Breast epithelium (tissue), 4 donors: ENCODE measurements around the gene FHOD3. TPM values are rescaled to one million over a fixed set of nuclear protein-coding genes. Genes with fewer than 3 reads are reported as not detected.

Experiments
- DNase-seq, 2 donors: peaks; one replicate each; pipeline ENCODE4 v3.0.0-alpha.2; 2019; ENCODE audit warnings: low spot score in 2 of 2
- H3K27ac ChIP-seq, 2 donors: fragments of 200-600 bp; sonication (generic) in 1 of 2; one replicate each; pipeline ENCODE4 v1.5.1; 2016 to 2019; ENCODE audit warnings: mild to moderate bottlenecking in 1 of 2
- H3K27me3 ChIP-seq, 2 donors: fragments of 200-600 bp; sonication (generic) in 1 of 2; one replicate each; pipeline versions ENCODE4 v1.5.1 to v1.6.0; 2017 to 2019; ENCODE audit warnings: control low read depth in 1 of 2, mild to moderate bottlenecking in 1 of 2
- H3K36me3 ChIP-seq: fragments of 200-600 bp; one replicate; pipeline ENCODE4 v1.5.1; 2019
- H3K4me1 ChIP-seq, 2 donors: fragments of 200-600 bp; sonication (generic); one replicate each; pipeline ENCODE4 v1.5.1; 2016 to 2019; ENCODE audit warnings: control low read depth in 1 of 2
- H3K4me3 ChIP-seq, 3 donors: fragments of 200-600 bp; sonication (generic); 1 replicate in 2 of 3; 2 replicates in 1 of 3; pipeline ENCODE4 v1.5.1; 2016 to 2019; ENCODE audit warnings: mild to moderate bottlenecking in 3 of 3, moderate library complexity in 2 of 3
- H3K9me3 ChIP-seq, 2 donors: fragments of 200-600 bp; sonication (generic) in 1 of 2; one replicate each; pipeline ENCODE4 v1.5.1; 2016 to 2019; ENCODE audit warnings: control low read depth in 1 of 2
- POLR2A ChIP-seq: fragments of 450-650 bp; IDR thresholded peaks from one replicate; pipeline ENCODE4 v1.6.1; 2016; ENCODE audit warnings: antibody characterized with exemption, mild to moderate bottlenecking, moderate library complexity
- POLR2AphosphoS5 ChIP-seq, 3 donors: sonication (generic); formaldehyde crosslinking; IDR thresholded peaks; one replicate each; pipeline ENCODE4 v1.6.1; 2017; ENCODE audit warnings: antibody characterized with exemption in 3 of 3
- intact Hi-C: fragments of 100-400 bp; cut with DNase I; formaldehyde crosslinking; loops from one replicate; pipeline ENCODE4 v1.15.1; 2023; ENCODE audit warnings: low total_unique reads
- total RNA-seq, 3 donors: library from RNA; depleted of rRNA; stranded (reverse); fragments of >200 nt; gene quantifications; one replicate each; pipeline ENCODE4 v1.1.0, GENCODE V29; 2016
- TF ChIP-seq, protein P1 (sequence below), 3 donors: fragments of 450-650 bp; IDR thresholded peaks; one replicate each; pipeline ENCODE4 v1.5.1; 2016 to 2017; ENCODE audit warnings: antibody characterized with exemption in 3 of 3, mild to moderate bottlenecking in 3 of 3, moderate library complexity in 3 of 3

FHOD3 gene
- total RNA-seq, 3 donors from 2014 or later = 1.9 to 13.1 (median 13.0) TPM

DNA sequence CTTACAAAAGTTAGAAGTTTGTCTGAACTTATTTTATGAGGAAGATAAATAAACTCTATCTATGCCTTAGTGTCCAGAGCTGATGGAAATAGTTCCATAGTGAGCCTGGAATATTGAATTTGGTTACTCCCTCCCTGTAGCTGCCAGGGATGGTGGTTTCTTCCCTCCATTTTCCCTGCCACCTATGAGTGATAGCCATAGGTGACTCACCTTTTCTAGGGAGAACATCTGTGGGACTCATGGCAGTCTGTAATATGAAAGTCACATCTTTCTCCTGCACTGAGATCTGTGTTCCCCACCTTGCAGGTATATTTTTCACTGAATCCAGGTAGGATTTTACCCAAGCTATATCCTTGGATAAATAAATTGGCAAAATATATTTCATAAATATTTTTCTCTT lies 382.5 kb downstream of the FHOD3 start:
- no peak overlapping the region for H3K27ac ChIP-seq
- H3K4me3 ChIP-seq = no peak overlapping the region
- no peak for DNase-seq
- TF ChIP-seq POLR2A = no peak
- TF ChIP-seq, protein P1, sequence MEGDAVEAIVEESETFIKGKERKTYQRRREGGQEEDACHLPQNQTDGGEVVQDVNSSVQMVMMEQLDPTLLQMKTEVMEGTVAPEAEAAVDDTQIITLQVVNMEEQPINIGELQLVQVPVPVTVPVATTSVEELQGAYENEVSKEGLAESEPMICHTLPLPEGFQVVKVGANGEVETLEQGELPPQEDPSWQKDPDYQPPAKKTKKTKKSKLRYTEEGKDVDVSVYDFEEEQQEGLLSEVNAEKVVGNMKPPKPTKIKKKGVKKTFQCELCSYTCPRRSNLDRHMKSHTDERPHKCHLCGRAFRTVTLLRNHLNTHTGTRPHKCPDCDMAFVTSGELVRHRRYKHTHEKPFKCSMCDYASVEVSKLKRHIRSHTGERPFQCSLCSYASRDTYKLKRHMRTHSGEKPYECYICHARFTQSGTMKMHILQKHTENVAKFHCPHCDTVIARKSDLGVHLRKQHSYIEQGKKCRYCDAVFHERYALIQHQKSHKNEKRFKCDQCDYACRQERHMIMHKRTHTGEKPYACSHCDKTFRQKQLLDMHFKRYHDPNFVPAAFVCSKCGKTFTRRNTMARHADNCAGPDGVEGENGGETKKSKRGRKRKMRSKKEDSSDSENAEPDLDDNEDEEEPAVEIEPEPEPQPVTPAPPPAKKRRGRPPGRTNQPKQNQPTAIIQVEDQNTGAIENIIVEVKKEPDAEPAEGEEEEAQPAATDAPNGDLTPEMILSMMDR (IDR thresholded peaks at IDR 0.05) = no peak
- no peak for TF ChIP-seq POLR2AphosphoS5 (IDR thresholded peaks at IDR 0.05)
- intact Hi-C loops = no loop called here
- no peaks in the 10 kb centered on the region for H3K36me3 ChIP-seq
- H3K27me3 ChIP-seq = no peaks in the 10 kb centered on the region
- H3K4me1 ChIP-seq = no peaks in the 10 kb centered on the region
- H3K9me3 ChIP-seq = peaks cover 0 to 20% of the 10 kb centered on the region in 2 donors

- intact Hi-C loops = no loop called here
- Histone ChIP-seq H3K27me3 (no peaks in the 10 kb centered on the region), H3K9me3 (peaks cover 0 to 10% of the 10 kb centered on the region in 2 donors), H3K36me3 (no peaks in the 10 kb centered on the region), H3K27ac (no peak overlapping the region), H3K4me3 (no peak overlapping the region), H3K4me1 (no peaks in the 10 kb centered on the region)
- no peak for DNase-seq
- TF ChIP-seq, protein P1 (IDR thresholded peaks at IDR 0.05) = no peak
- TF ChIP-seq POLR2A (no peak), POLR2AphosphoS5 (IDR thresholded peaks at IDR 0.05) (no peak)
Measured at GRCh38 chr18:36685580-36685979, 388.1 kb downstream of the FHOD3 start.

DNA sequence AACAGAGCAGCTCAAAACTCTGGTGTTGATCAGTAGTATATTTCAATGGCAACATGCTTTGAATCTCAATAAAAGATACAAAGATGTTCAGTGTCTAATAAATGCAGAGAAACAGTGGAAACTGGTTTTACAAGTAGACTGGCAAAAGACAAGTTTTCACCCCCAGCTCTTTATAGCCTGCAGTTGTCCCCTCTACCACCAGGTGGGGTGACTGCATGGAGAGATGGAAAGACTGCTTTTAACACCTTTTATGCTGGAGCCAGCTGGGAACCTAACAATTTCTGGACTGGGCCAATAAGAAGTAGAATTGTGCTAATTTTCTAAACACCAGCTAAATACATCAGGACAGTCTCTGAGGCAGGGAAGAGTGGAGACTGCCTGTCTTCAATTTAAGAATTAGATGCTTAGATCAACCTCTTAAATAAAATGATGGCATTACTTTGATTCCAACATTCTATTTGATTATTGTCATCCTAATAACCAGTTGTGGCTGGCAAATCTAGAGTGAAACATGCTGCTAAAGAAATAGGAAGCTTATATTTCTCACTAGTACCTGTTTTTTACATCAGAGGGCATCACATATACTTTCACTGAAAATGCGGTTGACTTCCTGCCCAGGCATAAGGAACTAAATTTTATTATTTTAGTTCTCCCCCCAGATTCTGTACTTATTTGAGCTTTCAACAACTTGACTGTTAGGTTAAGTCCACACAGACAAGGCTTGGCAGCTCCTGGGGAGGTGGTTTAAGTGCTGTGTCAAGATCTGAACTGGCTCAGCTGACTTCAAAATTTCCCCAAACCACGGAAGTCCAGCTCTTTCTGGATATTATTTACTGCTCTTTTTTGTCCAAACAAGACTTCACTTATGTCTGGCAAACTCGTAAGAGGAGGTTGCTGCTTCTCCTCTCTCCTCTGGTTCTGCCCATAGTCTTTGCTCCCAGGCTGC lies 390.8 kb downstream of the FHOD3 start:
- H3K9me3 ChIP-seq = peaks cover 0 to 10% of the 10 kb centered on the region in 2 donors
- no peaks in the 10 kb centered on the region for H3K36me3 ChIP-seq
- H3K27ac ChIP-seq = no peak overlapping the region
- H3K27me3 ChIP-seq = no peaks in the 10 kb centered on the region
- DNase-seq = peak in 1 of 2 donors; percentile 67
- H3K4me3 ChIP-seq = no peak overlapping the region
- TF ChIP-seq POLR2AphosphoS5 (IDR thresholded peaks at IDR 0.05) = no peak
- TF ChIP-seq, protein P1 (IDR thresholded peaks at IDR 0.05) = peak; percentile 78 to 82 (median 79)
- no peaks in the 10 kb centered on the region for H3K4me1 ChIP-seq
- intact Hi-C loops = no loop called here

GRCh38 chr18:36692371-36692770 lies 394.9 kb downstream of the FHOD3 start:
- no peak for DNase-seq
- intact Hi-C loops = no loop called here
- H3K27me3 ChIP-seq = no peaks in the 10 kb centered on the region
- TF ChIP-seq, protein P1 (IDR thresholded peaks at IDR 0.05) = no peak
- TF ChIP-seq POLR2A (no peak), POLR2AphosphoS5 (IDR thresholded peaks at IDR 0.05) (no peak)
- H3K9me3 ChIP-seq = no peaks in the 10 kb centered on the region
- H3K4me1 ChIP-seq = no peaks in the 10 kb centered on the region
- peak overlapping the region in 1 of 2 donors; percentile 48 for H3K27ac ChIP-seq
- no peak overlapping the region for H3K4me3 ChIP-seq
- H3K36me3 ChIP-seq = no peaks in the 10 kb centered on the region

DNA sequence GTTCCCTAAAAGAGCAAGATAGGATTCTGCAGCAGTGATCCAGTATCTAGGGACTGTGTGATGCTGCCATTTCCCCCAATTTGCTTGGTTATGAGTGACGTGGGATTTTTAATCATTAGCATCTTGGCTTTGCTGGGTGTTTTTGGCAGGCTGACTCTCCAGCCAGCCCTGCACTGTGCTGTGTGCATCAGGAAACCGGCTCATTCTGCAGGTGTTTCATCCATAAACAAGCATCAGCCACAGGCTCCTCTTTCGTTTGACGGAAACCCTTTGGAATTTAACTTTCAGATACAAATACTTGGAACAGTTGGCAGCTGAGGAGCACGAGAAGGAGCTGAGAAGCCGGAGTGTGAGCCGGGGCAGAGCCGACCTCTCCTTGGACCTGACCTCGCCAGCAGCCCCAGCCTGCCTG lies 395.4 kb downstream of the FHOD3 start:
- Histone ChIP-seq H3K36me3 (no peaks in the 10 kb centered on the region), H3K9me3 (no peaks in the 10 kb centered on the region), H3K27ac (peak overlapping the region in 1 of 2 donors; percentile 48), H3K27me3 (no peaks in the 10 kb centered on the region), H3K4me1 (no peaks in the 10 kb centered on the region), H3K4me3 (peak overlapping the region in 2 of 3 donors; percentile 1 to 39)
- no peak for TF ChIP-seq POLR2A
- TF ChIP-seq, protein P1 (IDR thresholded peaks at IDR 0.05) = no peak
- TF ChIP-seq POLR2AphosphoS5 (IDR thresholded peaks at IDR 0.05) = no peak
- intact Hi-C loops = no loop called here
- DNase-seq = no peak
